GM23338 (cell line): Measurements from ENCODE around the gene SF3B3. TPM values are rescaled to one million over a fixed set of nuclear protein-coding genes. Genes with fewer than 3 reads are reported as not detected.

Experiments used
- ATAC-seq: fragments of 200-7000 bp; cut with Tn5 transposase; 3 replicates; pipeline ENCODE4 v1.9.1; 2020
- DNase-seq: peaks from one replicate; pipeline ENCODE4 v3.0.0-alpha.2; 2015; ENCODE audit warnings: low spot score
- H2AFZ ChIP-seq: fragments of 200-600 bp; sonication (generic); 2 replicates; pipeline ENCODE4 v1.8.0; 2016; ENCODE audit warnings: antibody characterized with exemption, mild to moderate bottlenecking, moderate library complexity
- H3F3A ChIP-seq: fragments of 200-600 bp; sonication (generic); replicated peaks from 2 replicates; pipeline ENCODE4 v1.8.0; 2017; ENCODE audit warnings: antibody characterized with exemption, mixed run types, low read depth
- H3K27ac ChIP-seq: fragments of 200-600 bp; sonication (generic); 2 replicates; pipeline ENCODE4 v1.6.1; 2016; ENCODE audit warnings: low read depth
- H3K27me3 ChIP-seq: fragments of 200-600 bp; sonication (generic); 2 replicates; pipeline ENCODE4 v1.8.0; 2016; ENCODE audit warnings: mild to moderate bottlenecking, mixed run types, moderate library complexity; ENCODE audit not compliant: insufficient read depth
- H3K36me3 ChIP-seq: fragments of 200-600 bp; sonication (generic); 2 replicates; pipeline ENCODE4 v1.8.0; 2016; ENCODE audit warnings: mild to moderate bottlenecking; ENCODE audit not compliant: insufficient read depth
- H3K4me1 ChIP-seq: fragments of 200-600 bp; sonication (generic); 2 replicates; pipeline ENCODE4 v1.8.0; 2016; ENCODE audit warnings: mild to moderate bottlenecking, moderate library complexity; ENCODE audit not compliant: insufficient read depth
- H3K4me2 ChIP-seq: fragments of 200-600 bp; sonication (generic); 2 replicates; pipeline ENCODE4 v1.7.1; 2017; ENCODE audit warnings: mixed run types
- H3K4me3 ChIP-seq: fragments of 200-600 bp; sonication (generic); 2 replicates; pipeline ENCODE4 v1.6.1; 2016; ENCODE audit warnings: mixed run types
- H3K79me2 ChIP-seq: fragments of 200-600 bp; sonication (generic); replicated peaks from 2 replicates; pipeline ENCODE4 v1.8.0; 2017; ENCODE audit warnings: mild to moderate bottlenecking; ENCODE audit not compliant: insufficient read depth
- H3K9me2 ChIP-seq: fragments of 200-600 bp; sonication (generic); 2 replicates; pipeline ENCODE4 v1.8.0; 2017; ENCODE audit not compliant: insufficient read depth
- H4K20me1 ChIP-seq: fragments of 200-600 bp; sonication (generic); replicated peaks from 2 replicates; pipeline ENCODE4 v1.8.0; 2017; ENCODE audit warnings: mild to moderate bottlenecking; ENCODE audit not compliant: insufficient read depth
- H3K27ac Mint-ChIP-seq: 2 replicates; pipeline ENCODE4 v1.8.0; 2020; ENCODE audit warnings: inconsistent platforms, mild to moderate bottlenecking, moderate library complexity, mixed read lengths
- H3K27me3 Mint-ChIP-seq: 3 replicates; pipeline ENCODE4 v1.8.0; 2022; ENCODE audit warnings: low read depth, mild to moderate bottlenecking, moderate library complexity, mixed read lengths, inconsistent platforms; ENCODE audit not compliant: insufficient read depth, poor library complexity
- H3K36me3 Mint-ChIP-seq: 3 replicates; pipeline ENCODE4 v1.8.0; 2021; ENCODE audit warnings: low read depth, mild to moderate bottlenecking, inconsistent platforms, moderate library complexity, mixed read lengths
- H3K4me1 Mint-ChIP-seq: 3 replicates; pipeline ENCODE4 v1.8.0; 2020; ENCODE audit warnings: mild to moderate bottlenecking, inconsistent platforms, mixed read lengths
- H3K4me3 Mint-ChIP-seq: 3 replicates; pipeline ENCODE4 v1.8.0; 2021; ENCODE audit warnings: moderate library complexity, mild to moderate bottlenecking, inconsistent platforms, mixed read lengths
- H3K9me3 Mint-ChIP-seq: 3 replicates; pipeline ENCODE4 v1.8.0; 2020; ENCODE audit warnings: moderate library complexity, mild to moderate bottlenecking, inconsistent platforms, mixed read lengths
- CREB1 ChIP-seq: fragments of 250-450 bp; sonication (Bioruptor Pico); IDR thresholded peaks from 2 replicates; pipeline ENCODE4 v1.5.0; 2020; ENCODE audit warnings: low read depth, mild to moderate bottlenecking, moderate library complexity
- ETS1 ChIP-seq: IDR thresholded peaks from 2 replicates; pipeline ENCODE4 v1.6.1; 2016; ENCODE audit warnings: antibody characterized with exemption
- EZH2 ChIP-seq: fragments of 200-600 bp; sonication (generic); IDR thresholded peaks from one replicate; pipeline ENCODE4 v1.8.0; 2017; ENCODE audit warnings: antibody characterized with exemption, mild to moderate bottlenecking, low read depth; ENCODE audit not compliant: unreplicated experiment
- EZH2phosphoT487 ChIP-seq: fragments of 200-600 bp; sonication (generic); IDR thresholded peaks from one replicate; pipeline ENCODE4 v1.8.1; 2018; ENCODE audit warnings: antibody characterized with exemption; ENCODE audit not compliant: unreplicated experiment
- JUNB ChIP-seq: IDR thresholded peaks from one replicate; pipeline ENCODE4 v1.6.1; 2016; ENCODE audit warnings: antibody characterized with exemption; ENCODE audit not compliant: unreplicated experiment
- NANOG ChIP-seq: IDR thresholded peaks from 2 replicates; pipeline ENCODE4 v1.6.1; 2016; ENCODE audit warnings: antibody characterized with exemption, borderline replicate concordance
- POLR2AphosphoS5 ChIP-seq: IDR thresholded peaks from 2 replicates; pipeline ENCODE4 v1.6.1; 2016; ENCODE audit warnings: antibody characterized with exemption, low read depth
- ZNF114 ChIP-seq: fragments of 250-450 bp; sonication (Bioruptor Pico); IDR thresholded peaks from 2 replicates; pipeline ENCODE4 v1.5.0; 2020; ENCODE audit warnings: mild to moderate bottlenecking, moderate library complexity
- ZNF331 ChIP-seq: fragments of 250-450 bp; sonication (Bioruptor Pico); IDR thresholded peaks from 2 replicates; pipeline ENCODE4 v1.5.0; 2020; ENCODE audit warnings: low read depth, mild to moderate bottlenecking, moderate library complexity
- ZNF462 ChIP-seq: fragments of 250-450 bp; sonication (Bioruptor Pico); IDR thresholded peaks from 2 replicates; pipeline ENCODE4 v1.5.0; 2020; ENCODE audit warnings: mild to moderate bottlenecking, moderate library complexity
- polyA plus RNA-seq: library from polyadenylated mRNA; unstranded; fragments of >200 nt; fragmentation: Nextera tagmentation; extraction: Ambion mirVana; gene quantifications from 2 replicates; pipeline ENCODE4 v1.2.1, GENCODE V29; 2016
- total RNA-seq: library from RNA; depleted of rRNA; stranded (reverse); fragments of >200 nt; shearing (Covaris generic); gene quantifications from 2 replicates; pipeline ENCODE4 v1.2.3, GENCODE V29; 2014

SF3B3 gene
- total and polyA plus RNA-seq, 2 experiments from 2014 or later, result 202 to 289 TPM

GRCh38 chr16:70608521-70608920 is 84.9 kb downstream of the SF3B3 start:
- DNase-seq (no peak), ATAC-seq (peak; percentile 19)
- Histone ChIP-seq H3K36me3 (peaks cover 3% of the 10 kb centered on the region; the same call in 1 of the 2 replicates), H3K9me2 (no peaks in the 10 kb centered on the region), H3K27ac (no peak overlapping the region), H3F3A (peaks cover 19% of the 10 kb centered on the region), H3K4me2 (no peak overlapping the region), H3K27me3 (0 out of 2 replicates have a peak, but pooled peaks cover 14% of the 10 kb centered on the region), H2AFZ (no peak overlapping the region), H4K20me1 (0 out of 2 replicates have a peak, but pooled peaks cover 3% of the 10 kb centered on the region), H3K4me1 (peaks cover 10% of the 10 kb centered on the region; the same call in 1 of the 2 replicates), H3K4me3 (no peak overlapping the region), H3K79me2 (no peaks in the 10 kb centered on the region)
- Mint-ChIP-seq H3K27ac (no peak overlapping the region), H3K4me3 (no peak overlapping the region), H3K9me3 (no peaks in the 10 kb centered on the region; the same call in 2 of the 3 replicates), H3K36me3 (peaks cover 14% of the 10 kb centered on the region), H3K27me3 (peaks cover 24% of the 10 kb centered on the region), H3K4me1 (peaks cover 11% of the 10 kb centered on the region)
- TF ChIP-seq CREB1 (no peak), EZH2 (no peak), ZNF462 (CRISPR knock-in tag) (no peak), POLR2AphosphoS5 (no peak), ZNF331 (CRISPR knock-in tag) (no peak), EZH2phosphoT487 (no peak), ZNF114 (no peak), JUNB (no peak), NANOG (no peak), ETS1 (no peak)
